ENCODE results near the gene TBCD.
A peak's percentile ranks its signal among the peaks of the same experiment; 100 is the strongest.

TBCD gene

GRCh38 chr17:82841921-82842596 lies 90.2 kb downstream of the TBCD start:
- Histone ChIP-seq H3K36me3 (ENCODE audit: control insufficient read depth in 2 of 2, insufficient read depth in 1 of 2, low read length in 2 of 2) (peaks cover 0 to 4% of the 10 kb centered on the region in 2 experiments; a peak in 1 of 3 replicates), H3K4me3 (ENCODE audit: low read depth, low read length) (no peak overlapping the region), H3K27ac (ENCODE audit: extremely low read depth, low read depth, low read length) (no peak overlapping the region), H3K4me1 (ENCODE audit: control insufficient read depth, insufficient read depth, low read length) (no peaks in the 10 kb centered on the region), H3K9me3 (ENCODE audit: control insufficient read depth, insufficient read depth, low read depth, low read length) (no peaks in the 10 kb centered on the region)
- POLR2A ChIA-PET: no interaction called here
- no peak for TF ChIP-seq YY1 (tag by site-specific recombination; IDR thresholded peaks at IDR 0.05)
- TF ChIP-seq ZFP37 (tag by site-specific recombination; IDR thresholded peaks at IDR 0.05): no peak
- no peak for TF ChIP-seq ZNF513 (tag by site-specific recombination; IDR thresholded peaks at IDR 0.05)
- no peak for TF ChIP-seq ZBTB44 (tag by site-specific recombination; IDR thresholded peaks at IDR 0.05)
- no peak for TF ChIP-seq SETDB1 (IDR thresholded peaks at IDR 0.05; ENCODE audit: insufficient read length, low read length)
- no peak for TF ChIP-seq ZNF155 (tag by site-specific recombination; IDR thresholded peaks at IDR 0.05)
- no peak for TF ChIP-seq ZBTB7A (tag by site-specific recombination; IDR thresholded peaks at IDR 0.05; ENCODE audit: low read depth)
- no peak for TF ChIP-seq ZNF660 (tag by site-specific recombination; IDR thresholded peaks at IDR 0.05)
- TF ChIP-seq ZSCAN16 (tag by site-specific recombination; IDR thresholded peaks at IDR 0.05): no peak
- no peak for TF ChIP-seq ZNF391 (tag by site-specific recombination; IDR thresholded peaks at IDR 0.05; ENCODE audit: borderline replicate concordance, low read depth)
- no peak for TF ChIP-seq MZF1 (tag by site-specific recombination; IDR thresholded peaks at IDR 0.05; ENCODE audit: borderline replicate concordance)
- TF ChIP-seq ZNF658 (tag by site-specific recombination; IDR thresholded peaks at IDR 0.05): no peak
- no peak for TF ChIP-seq ZNF26 (tag by site-specific recombination; IDR thresholded peaks at IDR 0.05)
- CTCF ChIA-PET: interaction anchor here (0.6 to 1.1 kb wide), 2 partner anchors 11 to 83 kb away, joined by 3 read pairs; no protein-coding TSS in a partner anchor

- Histone ChIP-seq H3K4me3 (ENCODE audit: low read depth, low read length) (no peak overlapping the region), H3K4me1 (ENCODE audit: control insufficient read depth, insufficient read depth, low read length) (no peaks in the 10 kb centered on the region), H3K9me3 (ENCODE audit: control insufficient read depth, insufficient read depth, low read depth, low read length) (no peaks in the 10 kb centered on the region), H3K36me3 (ENCODE audit: control insufficient read depth in 2 of 2, insufficient read depth in 1 of 2, low read length in 2 of 2) (peaks cover 0 to 4% of the 10 kb centered on the region in 2 experiments; a peak in 2 of 3 replicates), H3K27ac (ENCODE audit: extremely low read depth, low read depth, low read length) (no peak overlapping the region)
- CTCF ChIA-PET: interaction anchor here (0.5 to 2.2 kb wide), 2 partner anchors 46 to 63 kb away, joined by 3 to 6 read pairs; no protein-coding TSS in a partner anchor
- POLR2A ChIA-PET: no interaction called here
- TF ChIP-seq ZSCAN4 (tag by site-specific recombination; IDR thresholded peaks at IDR 0.05) (peak; percentile 29; the same call in 1 of the 2 replicates), ZNF324 (tag by site-specific recombination; IDR thresholded peaks at IDR 0.05) (no peak)
These were observed 92.2 kb downstream of the TBCD start for GRCh38 chr17:82843904-82844680.

All from HEK293 (cell line).